ENCODE results near the gene BCAS1.

The BCAS1 gene

GRCh38 chr20:54048481-54048880, 21.9 kb downstream of the BCAS1 start:
- H3K9me3 ChIP-seq (ENCODE audit: insufficient read depth, low read length) = no peaks in the 10 kb centered on the region
- no peaks in the 10 kb centered on the region for H4K20me1 ChIP-seq (ENCODE audit: insufficient read depth, low read length)
- no peak overlapping the region for H2AFZ ChIP-seq (ENCODE audit: low read depth, low read length)
- H3K36me3 ChIP-seq (replicated peaks; ENCODE audit: low read depth, low read length) = no peaks in the 10 kb centered on the region
- no peak overlapping the region for H3K27ac ChIP-seq (ENCODE audit: low read length)
- TF ChIP-seq CTCF (IDR thresholded peaks at IDR 0.05; ENCODE audit: low read depth, low read length) (no peak), EZH2phosphoT487 (IDR thresholded peaks at IDR 0.05; ENCODE audit: low read depth) (no peak)
- no peaks in the 10 kb centered on the region for H3K79me2 ChIP-seq (ENCODE audit: low read length)
- no peak overlapping the region for H3K9ac ChIP-seq (ENCODE audit: low read length)
- no peak overlapping the region for H3K4me2 ChIP-seq (ENCODE audit: low read length)
- H3K4me3 ChIP-seq (ENCODE audit: low read length) = no peak overlapping the region
- peaks cover 11% of the 10 kb centered on the region; the same call in 1 of the 2 replicates for H3K4me1 ChIP-seq (ENCODE audit: low read length)
- no peaks in the 10 kb centered on the region for H3K27me3 ChIP-seq (ENCODE audit: low read depth, low read length)

GRCh38 chr20:54047720-54048119, 22.7 kb downstream of the BCAS1 start:
- Histone ChIP-seq H3K27me3 (ENCODE audit: low read depth, low read length) (no peaks in the 10 kb centered on the region), H2AFZ (ENCODE audit: low read depth, low read length) (no peak overlapping the region), H3K4me3 (ENCODE audit: low read length) (no peak overlapping the region), H3K4me2 (ENCODE audit: low read length) (no peak overlapping the region), H3K27ac (ENCODE audit: low read length) (no peak overlapping the region), H3K36me3 (replicated peaks; ENCODE audit: low read depth, low read length) (no peaks in the 10 kb centered on the region), H3K4me1 (ENCODE audit: low read length) (peaks cover 11% of the 10 kb centered on the region; the same call in 1 of the 2 replicates), H3K9me3 (ENCODE audit: insufficient read depth, low read length) (no peaks in the 10 kb centered on the region), H3K9ac (ENCODE audit: low read length) (no peak overlapping the region), H3K79me2 (ENCODE audit: low read length) (no peaks in the 10 kb centered on the region), H4K20me1 (ENCODE audit: insufficient read depth, low read length) (no peaks in the 10 kb centered on the region)
- TF ChIP-seq EZH2phosphoT487 (IDR thresholded peaks at IDR 0.05; ENCODE audit: low read depth) (no peak), CTCF (IDR thresholded peaks at IDR 0.05; ENCODE audit: low read depth, low read length) (no peak)

GRCh38 chr20:54047048-54047447, 23.3 kb downstream of the BCAS1 start:
- Histone ChIP-seq H3K4me1 (ENCODE audit: low read length) (peaks cover 11% of the 10 kb centered on the region; the same call in 1 of the 2 replicates), H3K9ac (ENCODE audit: low read length) (no peak overlapping the region), H3K79me2 (ENCODE audit: low read length) (no peaks in the 10 kb centered on the region)

GRCh38 chr20:54044156-54044555, 26.2 kb downstream of the BCAS1 start:
- H2AFZ ChIP-seq (ENCODE audit: low read depth, low read length) = no peak overlapping the region

More at GRCh38 chr20:54047048-54047447, 23.3 kb downstream of the BCAS1 start:
- no peak overlapping the region for H3K4me2 ChIP-seq (ENCODE audit: low read length)
- H3K4me3 ChIP-seq (ENCODE audit: low read length) = no peak overlapping the region
- H3K27me3 ChIP-seq (ENCODE audit: low read depth, low read length) = no peaks in the 10 kb centered on the region
- no peak overlapping the region for H3K27ac ChIP-seq (ENCODE audit: low read length)
- H3K36me3 ChIP-seq (replicated peaks; ENCODE audit: low read depth, low read length) = no peaks in the 10 kb centered on the region
- H2AFZ ChIP-seq (ENCODE audit: low read depth, low read length) = no peak overlapping the region
- no peaks in the 10 kb centered on the region for H3K9me3 ChIP-seq (ENCODE audit: insufficient read depth, low read length)
- H4K20me1 ChIP-seq (ENCODE audit: insufficient read depth, low read length) = no peaks in the 10 kb centered on the region
- TF ChIP-seq EZH2phosphoT487 (IDR thresholded peaks at IDR 0.05; ENCODE audit: low read depth) (no peak), CTCF (IDR thresholded peaks at IDR 0.05; ENCODE audit: low read depth, low read length) (no peak)

More at GRCh38 chr20:54044156-54044555, 26.2 kb downstream of the BCAS1 start:
- TF ChIP-seq CTCF (IDR thresholded peaks at IDR 0.05; ENCODE audit: low read depth, low read length) (no peak), EZH2phosphoT487 (IDR thresholded peaks at IDR 0.05; ENCODE audit: low read depth) (no peak)
- no peaks in the 10 kb centered on the region for H3K27me3 ChIP-seq (ENCODE audit: low read depth, low read length)
- no peaks in the 10 kb centered on the region for H4K20me1 ChIP-seq (ENCODE audit: insufficient read depth, low read length)
- H3K4me1 ChIP-seq (ENCODE audit: low read length) = peaks cover 11% of the 10 kb centered on the region; the same call in 1 of the 2 replicates
- H3K36me3 ChIP-seq (replicated peaks; ENCODE audit: low read depth, low read length) = no peaks in the 10 kb centered on the region
- H3K4me3 ChIP-seq (ENCODE audit: low read length) = no peak overlapping the region
- no peaks in the 10 kb centered on the region for H3K79me2 ChIP-seq (ENCODE audit: low read length)
- H3K9ac ChIP-seq (ENCODE audit: low read length) = no peak overlapping the region
- no peaks in the 10 kb centered on the region for H3K9me3 ChIP-seq (ENCODE audit: insufficient read depth, low read length)
- H3K27ac ChIP-seq (ENCODE audit: low read length) = no peak overlapping the region
- no peak overlapping the region for H3K4me2 ChIP-seq (ENCODE audit: low read length)

All from OCI-LY3 (cell line).